ENCODE data around the gene AGTR2. TPM values are rescaled to one million over a fixed set of nuclear protein-coding genes. Genes with fewer than 3 reads are reported as not detected.
"Not testable (repeated sequence)": the region's sequence is repeated elsewhere in the genome, so short reads cannot be mapped to it uniquely, and the experiment has no call there.

Gene AGTR2, protein sequence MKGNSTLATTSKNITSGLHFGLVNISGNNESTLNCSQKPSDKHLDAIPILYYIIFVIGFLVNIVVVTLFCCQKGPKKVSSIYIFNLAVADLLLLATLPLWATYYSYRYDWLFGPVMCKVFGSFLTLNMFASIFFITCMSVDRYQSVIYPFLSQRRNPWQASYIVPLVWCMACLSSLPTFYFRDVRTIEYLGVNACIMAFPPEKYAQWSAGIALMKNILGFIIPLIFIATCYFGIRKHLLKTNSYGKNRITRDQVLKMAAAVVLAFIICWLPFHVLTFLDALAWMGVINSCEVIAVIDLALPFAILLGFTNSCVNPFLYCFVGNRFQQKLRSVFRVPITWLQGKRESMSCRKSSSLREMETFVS
- 0.11 TPM for polyA plus RNA-seq (2013, experiment 1 of 2; ENCODE audit: insufficient read length)
- 0.97 TPM for polyA plus RNA-seq (2013, experiment 2 of 2; ENCODE audit: insufficient read length)

DNA sequence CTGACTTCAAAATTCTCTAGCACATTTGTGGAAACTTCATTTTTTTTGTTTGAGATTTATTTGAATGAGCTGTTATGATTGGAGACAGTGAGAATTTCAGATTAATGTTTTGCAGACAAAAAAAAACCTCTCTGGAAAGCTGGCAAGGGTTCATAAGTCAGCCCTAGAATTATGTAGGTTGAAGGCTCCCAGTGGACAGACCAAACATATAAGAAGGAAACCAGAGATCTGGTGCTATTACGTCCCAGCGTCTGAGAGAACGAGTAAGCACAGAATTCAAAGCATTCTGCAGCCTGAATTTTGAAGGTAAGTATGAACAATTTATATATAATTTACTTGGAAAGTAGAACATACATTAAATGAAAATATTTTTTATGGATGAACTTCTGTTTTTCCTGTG lies at the start of gene AGTR2:
TSS of gene AGTR2 (plus strand) at position 234 of the 400 bp plus-strand sequence. CDS start 1,537 bp downstream, outside the sequence.
- DNase-seq = no peak

DNA sequence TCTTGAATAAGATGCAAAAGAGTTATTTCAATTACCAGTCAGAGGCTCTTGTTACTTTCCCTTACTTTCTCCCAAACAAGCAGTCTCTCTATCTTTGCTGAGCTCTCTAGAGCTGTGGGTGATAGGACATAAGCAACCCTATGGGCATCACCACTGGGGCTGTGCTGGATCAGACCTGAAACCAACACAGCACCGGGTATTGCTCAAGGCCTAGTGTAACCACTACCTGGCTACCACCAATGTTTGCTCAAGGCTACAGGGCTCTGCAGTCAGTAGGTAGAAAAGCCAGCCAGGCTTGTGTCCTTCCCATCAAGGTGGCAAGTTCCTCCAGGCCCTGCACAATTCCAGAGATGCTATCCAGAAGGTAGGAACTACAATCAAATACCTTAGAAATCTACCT lies 35.3 kb upstream of the AGTR2 start:
- DNase-seq = no peak

DNA sequence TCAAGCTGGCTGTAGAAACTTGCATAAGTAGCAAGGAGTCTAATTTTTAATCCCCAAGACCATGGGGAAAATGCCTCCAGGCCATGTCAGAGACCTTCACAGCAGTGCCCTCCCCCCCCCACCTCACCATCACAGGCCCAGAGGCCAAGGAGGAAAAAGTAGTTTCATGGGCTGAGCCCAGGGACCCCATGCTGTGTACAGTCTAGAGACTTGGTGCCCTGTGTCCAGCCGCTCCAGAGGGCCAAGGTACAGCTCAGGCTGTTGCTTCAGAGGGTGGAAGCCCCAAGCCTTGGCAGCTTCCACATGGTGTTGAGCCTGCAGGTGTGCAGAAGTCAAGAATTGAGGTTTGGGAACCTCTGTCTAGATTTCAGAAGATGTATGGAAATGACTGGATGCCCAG lies 29.3 kb upstream of the AGTR2 start:
- not testable (repeated sequence) for DNase-seq

DNA sequence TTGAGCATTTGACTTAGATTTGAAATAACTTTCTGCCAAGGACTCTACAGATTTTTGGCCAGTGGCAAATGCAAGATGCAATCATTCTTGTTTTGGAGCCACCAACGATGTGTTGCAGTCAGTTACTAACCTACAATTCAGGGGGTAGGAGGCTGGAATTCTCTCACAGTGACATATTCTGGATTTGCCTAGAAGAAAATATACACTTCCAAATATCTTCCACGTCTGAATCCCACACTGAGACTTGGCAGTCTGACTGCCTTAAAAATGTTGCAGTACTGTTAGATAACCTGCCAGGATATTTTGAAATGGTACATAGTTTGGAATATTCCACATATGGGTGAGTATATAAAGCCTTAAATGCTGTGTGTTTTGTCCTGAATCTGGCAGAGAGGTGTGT lies 27.6 kb upstream of the AGTR2 start:
- no peak for DNase-seq

DNA sequence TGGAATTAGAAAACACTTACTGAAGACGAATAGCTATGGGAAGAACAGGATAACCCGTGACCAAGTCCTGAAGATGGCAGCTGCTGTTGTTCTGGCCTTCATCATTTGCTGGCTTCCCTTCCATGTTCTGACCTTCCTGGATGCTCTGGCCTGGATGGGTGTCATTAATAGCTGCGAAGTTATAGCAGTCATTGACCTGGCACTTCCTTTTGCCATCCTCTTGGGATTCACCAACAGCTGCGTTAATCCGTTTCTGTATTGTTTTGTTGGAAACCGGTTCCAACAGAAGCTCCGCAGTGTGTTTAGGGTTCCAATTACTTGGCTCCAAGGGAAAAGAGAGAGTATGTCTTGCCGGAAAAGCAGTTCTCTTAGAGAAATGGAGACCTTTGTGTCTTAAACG lies 2.4 kb downstream of the AGTR2 start:
- DNase-seq = no peak

DNA sequence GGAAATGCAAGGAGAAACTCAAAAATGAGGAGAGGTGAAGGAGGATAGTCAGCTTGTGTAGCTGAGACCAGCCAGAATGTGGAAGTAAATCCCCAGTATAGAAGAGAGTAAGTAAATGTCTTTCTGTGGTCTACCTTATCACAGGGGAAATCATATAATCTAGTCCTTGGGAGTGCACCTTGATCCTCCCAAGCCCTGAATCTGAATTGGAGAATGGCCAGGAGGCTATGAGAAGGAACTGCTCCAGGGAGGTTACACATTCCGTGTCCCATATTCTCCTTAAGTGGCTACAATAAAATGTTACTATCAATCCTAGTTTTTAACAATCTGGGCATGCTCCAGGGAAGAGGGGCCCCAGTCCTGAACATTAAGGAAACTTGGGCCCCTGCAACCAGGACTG lies 10.8 kb downstream of the AGTR2 start:
- DNase-seq = no peak

DNA sequence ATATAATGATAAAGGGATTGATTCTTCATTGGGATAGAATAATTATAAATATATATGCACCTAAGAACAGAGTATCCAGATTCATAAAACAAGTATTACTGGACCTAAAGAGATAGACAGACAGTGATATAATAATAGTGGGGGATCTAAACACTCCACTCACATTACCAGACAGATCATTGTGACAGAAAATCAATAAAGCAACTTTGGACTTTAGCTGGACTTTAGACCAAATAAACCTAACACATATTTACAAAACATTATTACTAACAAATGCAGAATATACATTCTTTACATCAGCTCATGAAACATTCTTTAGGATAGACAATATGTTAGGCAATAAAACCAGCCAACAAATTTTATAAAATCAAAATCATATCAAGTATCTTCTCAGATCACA lies 14.6 kb downstream of the AGTR2 start:
- no peak for DNase-seq

DNA sequence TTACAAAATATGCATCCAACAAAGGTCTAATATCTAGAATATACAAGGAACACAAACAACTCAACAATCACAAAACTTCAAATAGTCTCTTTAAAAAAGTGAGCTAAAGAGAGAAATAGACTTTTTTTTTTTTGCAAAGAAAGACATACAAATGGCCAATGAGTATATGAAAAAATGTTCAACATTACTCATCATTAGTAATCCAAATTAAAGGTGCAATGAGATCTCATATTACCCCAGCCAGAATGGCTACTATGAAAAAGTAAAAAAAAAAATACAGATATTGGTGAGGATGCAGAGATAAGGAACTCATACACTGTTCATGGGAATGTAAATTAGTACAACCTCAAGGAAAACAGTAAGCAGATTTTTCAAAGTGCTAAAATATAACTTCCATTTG lies 24.1 kb downstream of the AGTR2 start:
- DNase-seq = no peak

DNA sequence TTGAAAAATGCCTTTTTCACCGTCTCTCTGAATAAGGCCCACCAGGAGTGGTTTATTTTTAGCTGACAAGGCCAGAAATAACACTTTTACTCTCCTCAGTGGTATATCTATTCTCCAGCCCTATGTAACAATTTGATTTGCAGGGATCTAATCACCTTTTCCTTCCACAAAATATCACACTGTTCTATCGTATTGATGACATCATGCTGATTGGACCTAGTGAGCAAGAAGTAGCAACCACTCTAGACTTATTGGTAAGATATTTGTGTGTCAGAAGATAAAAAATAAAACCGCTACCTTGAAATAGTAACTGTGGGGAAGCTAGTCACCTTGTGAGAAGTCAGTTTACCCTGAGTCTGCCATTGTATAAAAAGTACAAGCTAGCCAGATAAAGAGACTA lies 27.7 kb downstream of the AGTR2 start:
- DNase-seq = no peak

DNA sequence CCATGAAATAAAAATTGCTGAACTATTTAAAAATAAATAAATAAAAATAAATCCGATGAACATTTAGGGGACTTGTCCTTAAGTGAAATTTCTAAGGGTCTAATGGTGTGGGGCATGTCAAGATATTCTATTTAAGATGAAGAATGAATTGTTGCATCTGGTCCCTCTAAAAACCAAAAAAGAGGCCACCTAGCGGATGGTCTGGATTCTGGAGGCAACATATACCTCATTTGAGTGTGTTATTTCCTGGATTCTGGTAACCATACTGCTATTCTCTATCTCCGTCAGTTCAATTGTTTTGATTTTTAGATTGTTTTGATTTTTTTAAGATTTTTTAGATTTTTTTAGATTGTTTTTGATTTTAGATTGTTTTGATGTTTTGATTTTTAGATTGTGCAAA lies 28.3 kb downstream of the AGTR2 start:
- no peak for DNase-seq

DNA sequence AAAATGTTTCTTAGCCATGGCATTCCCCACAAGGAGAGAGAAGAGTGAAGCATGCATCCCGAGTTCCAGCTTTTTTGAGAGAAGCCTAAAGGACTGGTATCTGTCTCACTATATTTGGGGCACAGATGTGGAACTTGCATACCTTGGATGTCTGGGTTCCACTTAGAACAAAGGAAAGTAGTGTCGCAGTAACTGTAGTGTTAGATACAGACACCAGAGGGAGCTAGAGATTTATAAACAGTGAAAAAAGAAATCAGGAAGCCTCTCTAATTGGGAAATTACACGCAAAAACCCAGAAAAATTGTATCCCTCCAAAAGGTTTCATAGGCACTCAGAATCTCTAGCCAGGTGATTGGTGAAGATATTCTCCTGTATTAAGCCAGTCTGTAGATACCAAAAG lies 34.4 kb downstream of the AGTR2 start:
- peak; percentile 2 for DNase-seq

DNA sequence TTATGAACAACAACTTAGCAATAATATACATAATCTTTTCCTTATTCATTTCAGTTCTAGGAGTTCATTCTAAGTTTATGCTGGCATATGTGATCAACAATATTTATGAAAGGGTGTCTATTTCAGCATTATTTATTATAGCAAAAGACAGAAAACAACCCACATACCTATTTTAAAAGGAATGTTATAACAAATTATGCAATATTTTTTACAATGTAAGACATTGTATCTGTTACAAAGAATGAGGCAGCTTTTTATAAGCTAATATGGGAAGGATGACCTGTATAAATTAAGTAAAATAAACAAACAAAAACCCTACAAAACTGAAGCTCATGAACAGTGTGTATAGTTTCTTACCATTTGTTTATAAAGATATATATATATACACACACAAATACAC lies 42.7 kb downstream of the AGTR2 start:
- DNase-seq = no peak

DNA sequence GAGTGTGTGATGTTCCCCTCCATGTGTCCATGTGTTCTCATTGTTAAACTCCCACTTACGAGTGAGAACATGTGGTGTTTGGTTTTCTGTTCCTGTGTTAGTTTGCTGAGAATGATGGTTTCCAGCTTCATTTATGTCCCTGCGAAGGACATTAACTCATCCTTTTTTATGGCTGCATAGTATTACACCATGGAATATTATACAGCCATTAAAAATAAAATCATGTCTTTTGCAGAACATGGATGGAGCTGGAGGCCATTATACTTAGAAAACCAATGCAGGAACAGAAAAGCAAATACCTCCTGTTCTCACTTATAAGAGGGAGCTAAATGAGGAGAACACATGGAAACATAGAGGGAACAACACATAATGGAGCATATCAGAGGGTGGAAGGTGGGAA lies 46.5 kb downstream of the AGTR2 start:
- DNase-seq = not testable (repeated sequence)

Data from fibroblast of skin of scalp (primary cell).